Stimulated activated CD8-positive, alpha-beta memory T cell treated with anti-CD3 and anti-CD28 coated beads, Interleukin-2, amount 100 ng/mL, for 1 hour (primary cell): ENCODE measurements around the gene RNF157.
A peak's percentile ranks its signal among the peaks of the same experiment; 100 is the strongest.

Source experiments
- DNase-seq, 2 donors: peaks; one replicate each; pipeline ENCODE4 v3.0.0-alpha.2; 2020; ENCODE audit warnings: low read depth in 2 of 2

Gene RNF157

GRCh38 chr17:76123749-76124581 is 116.3 kb downstream of the RNF157 start:
- DNase-seq: no peak

GRCh38 chr17:76123191-76123499 is 117.1 kb downstream of the RNF157 start:
- DNase-seq: no peak

- DNase-seq: no peak
Measured at GRCh38 chr17:76122431-76123190, 117.7 kb downstream of the RNF157 start.

- DNase-seq: no peak
Measured at GRCh38 chr17:76121932-76122430, 118.3 kb downstream of the RNF157 start.

- no peak for DNase-seq
Measured at GRCh38 chr17:76120658-76121008, 119.7 kb downstream of the RNF157 start.

- no peak for DNase-seq
Measured at GRCh38 chr17:76119409-76120371, 120.6 kb downstream of the RNF157 start.

GRCh38 chr17:76115138-76115754 is 125.0 kb downstream of the RNF157 start:
- DNase-seq: no peak

GRCh38 chr17:76111956-76112355 is 128.3 kb downstream of the RNF157 start:
- DNase-seq: no peak

GRCh38 chr17:76107509-76107908 is 132.8 kb downstream of the RNF157 start:
- DNase-seq: no peak

GRCh38 chr17:76106703-76107102 is 133.6 kb downstream of the RNF157 start:
- DNase-seq: no peak

GRCh38 chr17:76104896-76105231 is 135.4 kb downstream of the RNF157 start:
- no peak for DNase-seq

GRCh38 chr17:76104140-76104895 is 136.0 kb downstream of the RNF157 start:
- no peak for DNase-seq

- peak; percentile 84 to 87 for DNase-seq
Measured at GRCh38 chr17:76103274-76104139, 136.8 kb downstream of the RNF157 start, which contains the start of gene EXOC7. Gene EXOC7, minus strand, starts transcription at chr17:76103787. Its CDS starts 95 bp downstream, at chr17:76103692.

- no peak for DNase-seq
Measured at GRCh38 chr17:76102944-76103273, 137.4 kb downstream of the RNF157 start.

GRCh38 chr17:76097716-76098295 is 142.5 kb downstream of the RNF157 start:
- no peak for DNase-seq

- no peak for DNase-seq
Measured at GRCh38 chr17:76095943-76096342, 144.3 kb downstream of the RNF157 start.

- DNase-seq: no peak
Measured at GRCh38 chr17:76094046-76094445, 146.2 kb downstream of the RNF157 start.

- DNase-seq: no peak
Measured at GRCh38 chr17:76092526-76093413, 147.5 kb downstream of the RNF157 start.
